Fibroblast of lung (primary cell): Measurements from ENCODE around the gene ST8SIA6. TPM values are rescaled to one million over a fixed set of nuclear protein-coding genes. Genes with fewer than 3 reads are reported as not detected.

ENCODE experiments used
- DNase-seq, 2 donors: peaks; one replicate each; pipeline versions ENCODE4 v3.0.0 to v3.0.0-alpha.2; 2010; ENCODE audit warnings: low read depth in 2 of 2
- H2AFZ ChIP-seq: 2 replicates; pipeline ENCODE4 v1.5.1; 2012; ENCODE audit warnings: low read length, control low read depth, inconsistent platforms
- H3K27ac ChIP-seq: 2 replicates; pipeline ENCODE4 v1.5.1; 2011; ENCODE audit warnings: low read length, control low read depth; ENCODE audit not compliant: insufficient read depth
- H3K27me3 ChIP-seq: 2 replicates; pipeline ENCODE4 v1.5.1; 2011; ENCODE audit warnings: mild to moderate bottlenecking, low read length; ENCODE audit not compliant: control insufficient read depth, insufficient read depth
- H3K36me3 ChIP-seq: 2 replicates; pipeline ENCODE4 v1.5.1; 2011; ENCODE audit warnings: low read length; ENCODE audit not compliant: control insufficient read depth, insufficient read depth
- H3K4me1 ChIP-seq: 2 replicates; pipeline ENCODE4 v1.5.1; 2011; ENCODE audit warnings: low read length; ENCODE audit not compliant: control insufficient read depth, insufficient read depth; ENCODE audit errors: extremely low read depth
- H3K4me2 ChIP-seq: 2 replicates; pipeline ENCODE4 v1.5.1; 2011; ENCODE audit warnings: low read length, control low read depth; ENCODE audit not compliant: insufficient read depth; ENCODE audit errors: extremely low read depth
- H3K4me3 ChIP-seq, 4 experiments: fragments of 200-600 bp in 1 of 4; sonication (generic) in 1 of 4; replicated peaks in 1 of 4; 2 replicates each; pipeline ENCODE4 v1.5.1; 2011 to 2016; ENCODE audit warnings: low read length in 4 of 4, low read depth in 3 of 4, mild to moderate bottlenecking in 3 of 4, control low read depth in 2 of 4, inconsistent platforms in 1 of 4, mixed read lengths in 1 of 4; ENCODE audit not compliant: insufficient read depth in 1 of 4; ENCODE audit errors: control extremely low read depth in 1 of 4
- H3K79me2 ChIP-seq: 2 replicates; pipeline ENCODE4 v1.5.1; 2012; ENCODE audit warnings: mild to moderate bottlenecking, low read length, inconsistent platforms; ENCODE audit not compliant: control insufficient read depth, insufficient read depth
- H3K9ac ChIP-seq: 2 replicates; pipeline ENCODE4 v1.5.1; 2011; ENCODE audit warnings: mild to moderate bottlenecking, low read length, control low read depth; ENCODE audit not compliant: insufficient read depth
- H3K9me3 ChIP-seq: 2 replicates; pipeline ENCODE4 v1.5.1; 2012; ENCODE audit warnings: low read depth, low read length; ENCODE audit not compliant: control insufficient read depth, insufficient read depth
- H4K20me1 ChIP-seq: 2 replicates; pipeline ENCODE4 v1.5.1; 2011; ENCODE audit warnings: low read length; ENCODE audit not compliant: control insufficient read depth, insufficient read depth; ENCODE audit errors: extremely low read depth
- EZH2 ChIP-seq: IDR thresholded peaks from 2 replicates; pipeline ENCODE4 v1.5.1; 2012; ENCODE audit warnings: low read length, control low read depth, mild to moderate bottlenecking; ENCODE audit errors: missing control alignments
- polyA plus RNA-seq, 2 donors: library from polyadenylated mRNA; depleted of rRNA in 1 of 2; stranded (reverse) in 1 of 2; unstranded in 1 of 2; fragments of >200 nt; gene quantifications; 2 replicates each; pipeline ENCODE4 v1.2.1, GENCODE V29; 2011 to 2012; ENCODE audit warnings: missing spikeins in 1 of 2
- total RNA-seq: library from RNA; depleted of rRNA; stranded (reverse); fragments of >200 nt; gene quantifications from 2 replicates; pipeline ENCODE4 v1.2.1, GENCODE V29; 2014
- TF ChIP-seq, protein P1 (sequence below), 2 donors: IDR thresholded peaks in 1 of 2; conservative IDR thresholded peaks in 1 of 2; 1 replicate in 1 of 2; 2 replicates in 1 of 2; pipeline ENCODE4 v1.5.1; 2011 to 2012; ENCODE audit warnings: low read length in 2 of 2, control low read depth in 1 of 2, inconsistent platforms in 1 of 2, low read depth in 1 of 2, mild to moderate bottlenecking in 1 of 2

The ST8SIA6 gene
- total and polyA plus RNA-seq, 2 donors (not counting 1 experiment from before 2014, with no cell fraction given), result under 0.01 to 0.05 TPM

DNA sequence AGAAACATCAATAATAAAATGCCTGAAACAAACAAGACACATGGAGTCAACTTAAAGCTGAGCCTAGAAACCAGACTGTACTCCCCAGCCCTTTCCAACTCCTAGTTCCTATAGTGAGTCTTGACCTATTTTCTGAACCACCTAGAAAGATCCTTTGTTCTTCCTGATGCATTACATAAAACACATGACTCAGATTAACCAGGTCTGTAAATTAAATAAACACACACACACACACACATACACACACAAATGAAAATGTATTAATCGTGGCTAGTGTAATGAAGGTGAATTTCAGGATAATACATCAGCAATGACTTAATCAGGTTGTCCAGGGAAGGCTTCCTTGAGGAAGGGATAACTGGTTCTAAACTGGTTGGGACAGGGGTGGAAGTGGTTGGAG lies 104.7 kb downstream of the ST8SIA6 start:
- Histone ChIP-seq H3K36me3 (no peaks in the 10 kb centered on the region), H3K4me3 (no peak overlapping the region), H3K4me1 (peaks cover 6% of the 10 kb centered on the region), H3K4me2 (no peak overlapping the region), H4K20me1 (no peaks in the 10 kb centered on the region), H3K9ac (no peak overlapping the region), H2AFZ (no peak overlapping the region), H3K27ac (no peak overlapping the region), H3K27me3 (no peaks in the 10 kb centered on the region), H3K79me2 (no peaks in the 10 kb centered on the region), H3K9me3 (no peaks in the 10 kb centered on the region)
- TF ChIP-seq, protein P1, sequence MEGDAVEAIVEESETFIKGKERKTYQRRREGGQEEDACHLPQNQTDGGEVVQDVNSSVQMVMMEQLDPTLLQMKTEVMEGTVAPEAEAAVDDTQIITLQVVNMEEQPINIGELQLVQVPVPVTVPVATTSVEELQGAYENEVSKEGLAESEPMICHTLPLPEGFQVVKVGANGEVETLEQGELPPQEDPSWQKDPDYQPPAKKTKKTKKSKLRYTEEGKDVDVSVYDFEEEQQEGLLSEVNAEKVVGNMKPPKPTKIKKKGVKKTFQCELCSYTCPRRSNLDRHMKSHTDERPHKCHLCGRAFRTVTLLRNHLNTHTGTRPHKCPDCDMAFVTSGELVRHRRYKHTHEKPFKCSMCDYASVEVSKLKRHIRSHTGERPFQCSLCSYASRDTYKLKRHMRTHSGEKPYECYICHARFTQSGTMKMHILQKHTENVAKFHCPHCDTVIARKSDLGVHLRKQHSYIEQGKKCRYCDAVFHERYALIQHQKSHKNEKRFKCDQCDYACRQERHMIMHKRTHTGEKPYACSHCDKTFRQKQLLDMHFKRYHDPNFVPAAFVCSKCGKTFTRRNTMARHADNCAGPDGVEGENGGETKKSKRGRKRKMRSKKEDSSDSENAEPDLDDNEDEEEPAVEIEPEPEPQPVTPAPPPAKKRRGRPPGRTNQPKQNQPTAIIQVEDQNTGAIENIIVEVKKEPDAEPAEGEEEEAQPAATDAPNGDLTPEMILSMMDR (conservative IDR thresholded peaks at IDR 0.05 in 1 of 2, IDR thresholded peaks at IDR 0.05 in 1 of 2; ENCODE audit: low read depth in 1 of 2, low read length in 2 of 2), result no peak
- no peak for TF ChIP-seq EZH2
- peak; percentile 3 to 58 for DNase-seq

DNA sequence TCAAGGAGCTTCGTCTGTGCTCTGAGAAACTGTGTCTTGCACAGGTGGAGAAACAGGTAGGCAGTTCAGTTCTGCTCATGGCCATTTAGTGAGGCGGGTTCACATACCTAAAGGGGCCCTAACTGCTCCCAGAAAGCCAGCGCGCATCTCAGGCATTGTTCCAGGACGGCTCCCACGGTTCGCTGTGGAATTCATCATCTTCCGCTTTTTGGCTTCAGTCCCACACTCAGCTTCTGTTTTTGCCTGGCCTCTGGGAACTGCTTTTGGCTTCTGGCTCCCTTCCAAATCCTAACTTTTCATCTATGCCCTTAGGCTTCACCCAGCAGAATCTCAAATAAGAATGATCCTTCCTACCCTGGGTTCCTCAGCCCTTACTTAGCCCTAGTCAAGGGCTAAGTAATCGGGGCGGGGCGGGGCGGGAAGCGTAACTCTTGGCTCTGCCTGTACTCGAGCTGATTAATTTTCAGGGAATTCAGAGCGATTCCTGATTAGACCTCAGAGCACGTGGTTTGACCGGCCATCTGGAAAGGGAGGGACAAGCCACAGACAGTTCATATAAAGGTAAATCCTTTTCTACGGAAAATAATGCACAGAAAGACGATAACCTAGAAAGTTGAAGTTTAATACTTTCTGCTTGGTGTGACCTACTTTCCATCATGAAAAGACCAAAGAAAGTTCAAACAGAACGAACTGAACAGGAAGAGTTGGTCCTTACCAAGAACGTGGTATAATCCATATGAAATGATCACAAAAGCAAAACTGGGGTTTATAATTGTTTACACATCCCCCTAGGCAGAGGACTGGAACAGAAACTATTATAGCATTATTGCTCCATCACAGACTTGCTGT lies 105.7 kb downstream of the ST8SIA6 start:
- DNase-seq, result peak; percentile 87 to 94
- H3K36me3 ChIP-seq, result no peaks in the 10 kb centered on the region
- H4K20me1 ChIP-seq, result no peaks in the 10 kb centered on the region
- peak overlapping the region in 2 of 4 experiments; percentile 32 to 57 for H3K4me3 ChIP-seq
- H3K79me2 ChIP-seq, result no peaks in the 10 kb centered on the region
- no peaks in the 10 kb centered on the region for H3K27me3 ChIP-seq
- TF ChIP-seq, protein P1 (conservative IDR thresholded peaks at IDR 0.05 in 1 of 2, IDR thresholded peaks at IDR 0.05 in 1 of 2; ENCODE audit: low read depth in 1 of 2, low read length in 2 of 2), result no peak
- TF ChIP-seq EZH2, result no peak
- peaks cover 6% of the 10 kb centered on the region for H3K4me1 ChIP-seq
- peak overlapping the region; percentile 66 for H3K4me2 ChIP-seq
- H3K27ac ChIP-seq, result peak overlapping the region; percentile 55
- H3K9me3 ChIP-seq, result no peaks in the 10 kb centered on the region
- H3K9ac ChIP-seq, result no peak overlapping the region
- H2AFZ ChIP-seq, result peak overlapping the region; percentile 75

DNA sequence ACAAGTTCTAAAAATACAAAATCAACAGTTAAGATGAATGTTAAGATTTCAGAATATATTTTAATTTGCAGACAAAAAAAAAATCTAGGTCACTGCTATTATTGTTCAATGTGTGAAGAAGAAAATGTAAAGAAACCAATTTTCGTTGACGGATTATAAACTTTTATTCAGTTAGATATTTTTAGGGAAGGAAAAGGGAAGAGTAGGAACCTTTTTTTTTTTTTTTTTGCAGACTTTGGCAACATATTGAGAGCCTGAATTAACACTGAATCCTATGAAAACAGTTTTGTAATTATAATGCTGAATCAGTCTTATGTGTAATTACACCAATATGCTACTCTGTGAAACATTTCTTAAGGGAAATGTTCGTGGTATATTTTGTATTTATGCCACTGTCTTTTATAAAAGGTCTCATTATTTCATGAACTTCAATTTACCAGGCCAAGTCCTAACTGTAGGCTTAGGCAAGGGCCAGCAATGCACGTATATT lies 106.3 kb downstream of the ST8SIA6 start:
- Histone ChIP-seq H3K27ac (peak overlapping the region; percentile 55), H3K27me3 (no peaks in the 10 kb centered on the region), H2AFZ (peak overlapping the region; percentile 75), H3K4me1 (peaks cover 6% of the 10 kb centered on the region), H3K9ac (no peak overlapping the region), H3K4me3 (peak overlapping the region in 2 of 4 experiments; percentile 32 to 57), H3K9me3 (no peaks in the 10 kb centered on the region), H4K20me1 (no peaks in the 10 kb centered on the region), H3K4me2 (peak overlapping the region; percentile 66), H3K79me2 (no peaks in the 10 kb centered on the region), H3K36me3 (no peaks in the 10 kb centered on the region)
- no peak for DNase-seq
- TF ChIP-seq, protein P1 (conservative IDR thresholded peaks at IDR 0.05 in 1 of 2, IDR thresholded peaks at IDR 0.05 in 1 of 2; ENCODE audit: low read depth in 1 of 2, low read length in 2 of 2), result no peak
- TF ChIP-seq EZH2, result no peak
